PC-9 (cell line): Measurements from ENCODE around the gene PRSS2.

ENCODE experiments used
- EZH2 ChIP-seq: fragments of 200-600 bp; sonication (generic); IDR thresholded peaks from 2 replicates; pipeline ENCODE4 v1.8.0; 2017; ENCODE audit warnings: antibody characterized with exemption, low read depth
- TF ChIP-seq, protein P1 (sequence below): fragments of 200-600 bp; sonication (generic); conservative IDR thresholded peaks from 2 replicates; pipeline ENCODE4 v1.6.1; 2017; ENCODE audit warnings: mixed run types, antibody characterized with exemption, mild to moderate bottlenecking, moderate library complexity

DNA sequence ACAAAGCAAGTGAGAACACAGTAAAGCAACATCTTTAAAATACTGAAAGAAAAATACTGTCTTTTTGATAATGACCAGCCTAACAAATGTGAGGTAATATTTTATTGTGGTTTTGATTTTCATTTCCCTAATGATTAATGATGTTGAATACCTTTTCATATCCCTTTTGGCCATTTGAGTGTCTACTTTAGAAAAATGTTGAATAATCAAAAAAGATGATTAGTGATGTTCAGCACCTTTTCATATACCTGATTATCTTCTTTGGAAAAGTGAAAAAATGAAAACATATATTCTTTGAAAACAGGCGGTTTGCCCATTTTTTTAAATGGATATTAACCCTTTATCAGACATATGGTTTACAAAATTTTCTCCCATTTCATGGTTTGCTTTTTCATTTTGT is 51.9 kb downstream of the PRSS2 start:
- TF ChIP-seq, protein P1, sequence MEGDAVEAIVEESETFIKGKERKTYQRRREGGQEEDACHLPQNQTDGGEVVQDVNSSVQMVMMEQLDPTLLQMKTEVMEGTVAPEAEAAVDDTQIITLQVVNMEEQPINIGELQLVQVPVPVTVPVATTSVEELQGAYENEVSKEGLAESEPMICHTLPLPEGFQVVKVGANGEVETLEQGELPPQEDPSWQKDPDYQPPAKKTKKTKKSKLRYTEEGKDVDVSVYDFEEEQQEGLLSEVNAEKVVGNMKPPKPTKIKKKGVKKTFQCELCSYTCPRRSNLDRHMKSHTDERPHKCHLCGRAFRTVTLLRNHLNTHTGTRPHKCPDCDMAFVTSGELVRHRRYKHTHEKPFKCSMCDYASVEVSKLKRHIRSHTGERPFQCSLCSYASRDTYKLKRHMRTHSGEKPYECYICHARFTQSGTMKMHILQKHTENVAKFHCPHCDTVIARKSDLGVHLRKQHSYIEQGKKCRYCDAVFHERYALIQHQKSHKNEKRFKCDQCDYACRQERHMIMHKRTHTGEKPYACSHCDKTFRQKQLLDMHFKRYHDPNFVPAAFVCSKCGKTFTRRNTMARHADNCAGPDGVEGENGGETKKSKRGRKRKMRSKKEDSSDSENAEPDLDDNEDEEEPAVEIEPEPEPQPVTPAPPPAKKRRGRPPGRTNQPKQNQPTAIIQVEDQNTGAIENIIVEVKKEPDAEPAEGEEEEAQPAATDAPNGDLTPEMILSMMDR, result no peak
- no peak for TF ChIP-seq EZH2
